Measurements from ENCODE around the gene RDX. TPM values are rescaled to one million over a fixed set of nuclear protein-coding genes. Genes with fewer than 3 reads are reported as not detected.
"Not testable (repeated sequence)": the region's sequence is repeated elsewhere in the genome, so short reads cannot be mapped to it uniquely, and the experiment has no call there.

Gene RDX
- total RNA-seq, 1 experiment from 2014 or later = 107 TPM

DNA sequence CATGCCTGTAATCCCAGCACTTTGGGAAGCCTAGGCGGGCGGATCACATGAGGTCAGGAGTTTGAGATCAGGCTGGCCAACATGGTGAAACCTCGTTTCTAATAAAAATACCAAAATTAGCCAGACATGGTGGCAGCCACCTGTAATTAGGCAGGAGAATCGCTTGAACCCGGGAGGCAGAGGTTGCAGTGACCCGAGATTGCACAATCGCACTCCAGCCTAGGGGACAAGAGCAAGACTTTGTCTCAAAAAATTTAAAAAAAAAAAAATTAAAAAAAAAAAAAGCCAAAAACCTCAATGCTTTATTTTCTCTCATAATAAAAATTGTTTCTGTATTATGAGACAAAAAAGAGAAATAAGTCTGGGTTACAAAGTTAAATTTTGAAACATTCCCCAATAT is 54.2 kb downstream of the RDX start:
- DNase-seq (ENCODE audit: low read depth, low spot score) = no peak
- in situ Hi-C loops (cut with HindIII; ENCODE audit: low pct_unique_long_range_greater_than_20kb, low sequenced_read_pairs) = no loop called here

DNA sequence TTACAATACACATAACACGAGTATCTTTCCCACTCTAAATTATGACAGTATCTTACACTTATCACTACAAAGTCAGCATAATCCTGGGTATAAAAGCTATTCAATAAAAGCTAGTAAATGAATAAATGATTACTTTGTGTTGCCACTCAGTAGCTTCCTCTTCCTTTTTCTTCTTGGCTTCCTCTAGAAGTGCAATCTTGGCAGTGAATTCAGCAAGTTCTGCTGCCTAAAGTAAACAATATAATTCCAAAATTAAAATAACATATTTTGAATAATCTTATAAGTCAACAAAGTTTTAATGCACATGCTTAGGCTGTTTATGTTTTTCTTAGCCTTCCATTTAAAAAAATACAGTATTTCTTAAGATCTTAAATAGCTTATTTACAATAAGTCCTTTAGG is 60.4 kb downstream of the RDX start:
- in situ Hi-C loops (cut with HindIII; ENCODE audit: low pct_unique_long_range_greater_than_20kb, low sequenced_read_pairs) = no loop called here
- DNase-seq (ENCODE audit: low read depth, low spot score) = no peak

DNA sequence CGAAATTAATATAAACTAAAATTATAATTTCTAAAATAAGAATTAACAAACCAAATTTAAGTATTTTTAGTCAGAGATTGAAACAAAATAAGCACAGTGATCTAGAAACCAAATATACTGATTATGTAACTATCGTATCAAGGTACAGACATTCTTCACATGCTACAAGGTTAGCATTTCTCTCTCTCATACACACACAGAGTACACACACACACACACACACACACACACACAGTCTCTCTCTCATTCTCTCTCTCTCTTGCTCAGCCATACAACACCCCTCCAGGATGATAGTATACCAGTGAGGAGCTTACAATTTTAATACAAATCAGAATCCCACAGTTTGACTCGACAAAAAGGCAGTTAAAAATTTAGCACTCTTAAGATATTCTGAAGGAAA is 66.0 kb downstream of the RDX start:
- in situ Hi-C loops (cut with HindIII; ENCODE audit: low pct_unique_long_range_greater_than_20kb, low sequenced_read_pairs) = no loop called here
- no peak for DNase-seq (ENCODE audit: low read depth, low spot score)

DNA sequence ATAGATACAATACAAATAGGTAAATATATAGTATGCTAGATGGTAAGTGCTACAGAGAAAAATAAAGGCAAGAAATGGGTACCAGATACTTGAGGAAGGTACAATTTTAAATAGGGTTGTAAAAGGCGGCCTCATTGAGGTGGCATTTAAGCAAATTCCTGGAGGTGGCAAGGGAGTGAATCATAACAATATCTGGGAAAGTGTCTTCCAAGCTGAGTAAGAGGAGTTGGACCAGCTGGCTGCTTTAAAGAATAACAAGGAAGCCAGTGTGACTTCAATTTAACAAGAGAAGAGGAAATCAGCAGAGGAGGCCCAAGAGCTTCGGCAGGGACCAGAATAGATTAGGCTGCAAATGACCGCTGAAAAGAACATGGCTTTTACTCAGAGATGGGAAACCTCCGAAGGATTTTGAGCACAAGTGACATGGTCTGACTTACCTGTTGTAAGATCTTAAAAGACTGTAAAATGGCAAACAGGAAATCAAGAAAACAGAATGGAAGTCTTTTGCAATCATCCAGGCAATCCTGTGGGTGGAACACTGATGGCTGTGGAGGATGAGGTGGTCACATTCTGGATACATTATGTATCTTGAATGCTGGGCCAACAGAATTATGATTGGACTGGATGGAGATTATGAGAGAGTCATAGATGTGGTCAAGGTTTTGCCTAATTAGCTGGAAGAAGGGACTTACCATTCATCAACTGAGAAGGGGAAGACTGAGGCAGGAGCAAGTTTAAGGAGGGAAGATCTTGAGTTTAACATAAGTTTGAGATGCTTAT is 77.2 kb downstream of the RDX start:
- DNase-seq (ENCODE audit: low read depth, low spot score) = no peak
- in situ Hi-C loops (cut with HindIII; ENCODE audit: low pct_unique_long_range_greater_than_20kb, low sequenced_read_pairs) = no loop called here

DNA sequence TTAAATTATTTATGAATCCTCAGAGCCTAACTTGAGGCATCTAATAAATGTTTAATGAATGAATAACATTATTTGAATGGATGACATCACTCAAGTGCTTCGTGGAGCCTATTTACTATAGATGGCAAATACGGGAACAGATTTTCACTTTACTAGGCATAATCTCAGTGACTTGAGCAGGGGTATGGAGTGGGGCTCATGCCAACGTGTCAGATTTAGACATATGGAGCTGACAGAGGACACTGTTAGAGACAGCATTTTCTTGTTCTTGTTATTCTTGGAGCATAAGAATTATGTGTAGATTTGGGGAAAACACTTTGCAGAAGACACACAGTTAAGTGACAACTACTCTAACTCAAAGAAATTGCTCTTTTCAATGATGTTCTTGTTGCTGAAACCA is 78.5 kb downstream of the RDX start:
- in situ Hi-C loops (cut with HindIII; ENCODE audit: low pct_unique_long_range_greater_than_20kb, low sequenced_read_pairs) = no loop called here
- DNase-seq (ENCODE audit: low read depth, low spot score) = no peak

DNA sequence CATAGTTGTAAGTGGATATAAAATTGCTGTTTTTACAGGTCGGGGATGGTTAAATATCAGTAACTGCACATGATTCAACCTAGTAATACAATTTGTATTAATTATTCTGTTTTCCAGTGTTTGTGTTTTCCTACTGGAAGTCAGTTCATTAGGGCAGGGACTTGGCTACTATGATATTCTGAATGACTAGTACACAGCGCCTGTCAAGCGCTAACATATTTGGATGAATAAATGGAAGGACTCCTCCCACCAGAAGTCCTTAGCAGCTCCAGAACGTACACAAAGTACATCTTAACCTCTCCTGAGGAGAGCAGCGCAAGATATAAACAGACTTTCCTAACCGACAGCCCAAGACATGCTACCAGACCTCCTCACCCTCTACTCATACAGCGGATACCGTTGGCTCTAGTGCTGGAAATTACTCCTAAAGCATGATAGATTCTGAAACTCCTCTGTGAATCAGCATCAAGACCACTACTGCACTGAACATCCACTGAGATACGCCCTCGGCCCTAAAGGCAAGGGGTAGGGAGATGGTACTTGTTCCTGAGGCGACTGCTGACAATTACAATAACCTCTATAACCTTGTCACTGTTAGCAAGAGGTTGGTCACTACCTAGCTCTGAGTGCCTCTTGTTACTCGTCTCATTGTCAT is 79.1 kb downstream of the RDX start:
- in situ Hi-C loops (cut with HindIII; ENCODE audit: low pct_unique_long_range_greater_than_20kb, low sequenced_read_pairs) = no loop called here
- no peak for DNase-seq (ENCODE audit: low read depth, low spot score)

DNA sequence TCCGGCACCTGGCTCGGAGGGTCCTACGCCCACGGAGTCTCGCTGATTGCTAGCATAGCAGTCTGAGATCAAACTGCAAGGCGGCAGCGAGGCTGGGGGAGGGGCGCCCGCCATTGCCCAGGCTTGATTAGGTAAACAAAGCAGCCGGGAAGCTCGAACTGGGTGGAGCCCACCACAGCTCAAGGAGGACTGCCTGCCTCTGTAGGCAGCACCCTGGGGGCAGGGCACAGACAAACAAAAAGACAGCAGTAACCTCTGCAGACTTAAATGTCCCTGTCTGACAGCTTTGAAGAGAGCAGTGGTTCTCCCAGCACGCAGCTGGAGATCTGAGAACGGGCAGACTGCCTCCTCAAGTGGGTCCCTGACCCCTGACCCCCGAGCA is 87.1 kb downstream of the RDX start:
- DNase-seq (ENCODE audit: low read depth, low spot score); in situ Hi-C loops (cut with HindIII; ENCODE audit: low pct_unique_long_range_greater_than_20kb, low sequenced_read_pairs): not testable (repeated sequence)

DNA sequence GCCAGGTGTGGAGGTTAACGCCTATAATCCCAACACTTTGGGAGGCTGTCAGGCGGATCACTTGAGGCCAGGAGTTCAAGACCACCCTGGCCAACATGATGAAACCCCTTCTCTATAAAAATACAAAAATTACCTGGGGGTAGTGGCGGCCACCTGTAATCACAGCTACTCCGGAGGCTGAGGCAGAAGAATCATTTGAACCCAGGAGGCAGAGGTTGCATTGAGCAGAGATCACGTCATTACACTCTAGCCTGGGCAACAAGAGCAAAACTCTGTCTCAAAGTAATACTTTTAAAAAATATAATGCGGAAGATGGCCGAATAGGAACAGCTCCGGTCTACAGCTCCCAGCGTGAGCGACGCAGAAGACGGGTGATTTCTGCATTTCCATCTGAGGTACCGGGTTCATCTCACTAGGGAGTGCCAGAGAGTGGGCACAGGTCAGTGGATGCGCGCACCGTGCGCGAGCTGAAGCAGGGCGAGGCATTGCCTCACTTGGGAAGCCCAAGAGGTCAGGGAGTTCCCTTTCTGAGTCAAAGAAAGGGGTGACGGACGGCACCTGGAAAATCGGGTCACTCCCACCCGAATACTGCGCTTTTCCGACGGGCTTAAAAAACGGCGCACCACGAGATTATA is 87.6 kb downstream of the RDX start:
- DNase-seq (ENCODE audit: low read depth, low spot score); in situ Hi-C loops (cut with HindIII; ENCODE audit: low pct_unique_long_range_greater_than_20kb, low sequenced_read_pairs): not testable (repeated sequence)

DNA sequence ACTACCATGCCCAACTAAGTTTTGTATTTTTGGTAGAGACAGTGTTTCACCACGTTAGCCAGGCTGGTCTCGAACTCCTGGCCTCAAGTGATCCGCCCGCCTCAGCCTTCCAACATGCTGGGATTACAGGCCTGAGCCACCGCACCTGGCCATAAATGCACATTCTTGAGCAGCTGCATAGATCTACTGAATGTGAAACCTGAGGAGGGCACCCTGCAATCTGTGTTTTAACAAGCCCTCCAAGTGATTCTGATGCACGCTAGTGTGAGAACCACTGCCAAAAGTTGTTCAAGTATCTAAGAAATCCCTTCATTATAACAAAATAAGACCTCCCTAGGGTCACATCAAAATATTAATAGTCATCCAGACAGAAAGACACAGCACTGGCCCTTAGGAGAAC is 89.3 kb downstream of the RDX start:
- in situ Hi-C loops (cut with HindIII; ENCODE audit: low pct_unique_long_range_greater_than_20kb, low sequenced_read_pairs) = no loop called here
- DNase-seq (ENCODE audit: low read depth, low spot score) = no peak

DNA sequence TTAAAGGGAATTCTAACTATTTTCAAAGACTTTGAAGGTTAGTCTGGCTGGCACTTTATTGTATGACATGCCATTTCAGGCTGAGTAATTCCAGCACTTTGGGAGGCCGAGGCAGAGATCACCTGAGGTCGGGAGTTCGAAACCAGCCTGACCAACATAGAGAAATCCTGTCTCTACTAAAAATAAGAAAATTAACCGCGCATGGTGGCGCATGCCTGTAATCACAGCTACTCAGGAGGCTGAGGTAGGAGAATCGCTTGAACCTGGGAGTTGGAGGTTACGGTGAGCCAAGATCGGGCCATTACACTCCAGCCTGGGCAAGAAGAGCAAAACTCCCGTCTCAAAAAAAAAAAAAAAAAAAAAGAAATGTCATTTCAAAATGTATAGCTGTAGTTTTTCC is 95.6 kb downstream of the RDX start:
- in situ Hi-C loops (cut with HindIII; ENCODE audit: low pct_unique_long_range_greater_than_20kb, low sequenced_read_pairs) = no loop called here
- DNase-seq (ENCODE audit: low read depth, low spot score) = no peak

DNA sequence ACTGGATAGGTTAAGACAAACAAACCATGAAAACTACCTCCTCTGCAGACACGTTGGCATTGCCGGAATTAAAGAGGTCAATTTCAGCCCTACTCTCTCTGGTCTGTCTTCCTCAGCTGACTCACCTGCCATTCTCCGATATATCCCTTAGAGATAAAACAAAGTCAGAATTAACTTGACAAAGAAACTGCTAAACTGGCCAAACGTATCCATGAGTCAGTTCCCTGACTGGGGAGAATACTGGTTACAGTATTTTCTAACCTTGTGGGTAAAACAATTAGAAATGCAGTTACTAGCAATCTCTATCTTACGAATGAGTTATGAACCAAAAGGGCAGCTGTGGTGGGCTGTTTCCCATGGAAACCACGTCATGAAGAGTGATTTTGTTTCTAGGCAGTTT is 96.2 kb downstream of the RDX start:
- no peak for DNase-seq (ENCODE audit: low read depth, low spot score)
- in situ Hi-C loops (cut with HindIII; ENCODE audit: low pct_unique_long_range_greater_than_20kb, low sequenced_read_pairs) = no loop called here

DNA sequence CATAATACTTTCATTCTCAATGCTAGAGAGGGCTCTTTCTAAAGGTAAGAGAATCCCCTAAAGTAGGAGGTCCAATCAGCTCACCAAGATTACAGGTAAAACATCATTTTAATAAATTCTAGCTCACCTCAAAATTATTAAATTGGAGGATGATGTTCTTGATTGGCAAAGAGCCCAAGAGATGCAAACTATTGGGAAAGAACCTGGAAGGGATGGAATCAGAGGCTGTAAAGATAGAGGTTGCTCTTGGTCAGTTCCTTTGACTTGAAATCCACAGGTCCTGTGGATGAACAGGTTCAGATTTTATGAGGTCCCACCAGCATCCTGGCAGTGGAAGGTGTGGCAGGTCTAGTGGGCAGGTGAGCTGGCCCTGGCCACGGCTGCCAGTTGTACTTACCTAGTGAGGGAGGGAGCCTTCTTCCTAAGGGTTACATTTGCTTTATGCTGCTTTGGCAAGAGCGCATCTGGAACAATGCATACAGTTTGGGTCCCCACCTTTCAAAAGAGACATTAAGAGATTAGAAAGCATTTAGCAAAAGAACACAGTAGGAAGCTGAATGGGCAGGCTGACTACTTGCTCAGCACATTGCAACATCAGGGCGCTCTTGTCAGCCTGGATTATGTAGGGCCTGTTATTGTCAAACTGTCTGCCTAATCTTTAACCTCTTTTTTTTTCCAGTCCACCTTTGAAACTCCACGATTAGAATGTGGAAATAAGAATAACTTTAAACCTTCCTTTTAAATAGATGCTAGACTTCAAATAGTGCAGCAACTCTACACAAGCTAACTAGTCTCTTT is 97.0 kb downstream of the RDX start:
- no peak for DNase-seq (ENCODE audit: low read depth, low spot score)
- in situ Hi-C loops (cut with HindIII; ENCODE audit: low pct_unique_long_range_greater_than_20kb, low sequenced_read_pairs) = no loop called here

DNA sequence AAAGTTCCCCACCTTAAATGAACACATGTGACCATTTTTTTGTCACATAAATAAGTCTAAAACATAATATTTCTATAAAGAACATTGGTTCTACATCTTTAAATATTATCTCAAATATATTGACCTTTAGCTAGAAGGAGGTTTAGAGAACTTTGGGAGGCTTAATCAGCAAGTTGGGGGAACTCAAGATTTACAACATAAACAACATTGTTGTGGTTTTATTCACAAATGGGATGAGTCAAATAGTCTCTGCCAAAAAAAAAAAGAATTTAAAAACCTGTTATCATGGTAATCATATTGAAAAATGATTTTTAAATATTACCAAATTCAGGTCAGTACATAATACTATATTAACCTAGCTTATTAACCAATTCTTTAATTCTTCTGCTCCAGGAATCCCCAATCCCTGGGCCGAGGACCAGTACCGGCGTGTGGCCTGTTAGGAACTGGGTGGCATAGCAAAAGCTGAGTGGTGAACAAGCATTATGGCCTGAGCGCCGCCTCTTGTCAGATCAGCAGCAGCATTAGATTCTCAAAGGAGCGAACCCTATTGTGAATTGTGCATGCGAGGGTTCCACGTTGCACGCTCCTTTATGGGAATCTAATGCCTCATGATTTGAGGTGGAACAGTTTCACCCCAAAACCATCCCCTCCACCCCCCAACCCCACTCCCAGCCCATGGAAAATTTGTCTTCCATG is 98.2 kb downstream of the RDX start:
- in situ Hi-C loops (cut with HindIII; ENCODE audit: low pct_unique_long_range_greater_than_20kb, low sequenced_read_pairs) = no loop called here
- DNase-seq (ENCODE audit: low read depth, low spot score) = no peak

DNA sequence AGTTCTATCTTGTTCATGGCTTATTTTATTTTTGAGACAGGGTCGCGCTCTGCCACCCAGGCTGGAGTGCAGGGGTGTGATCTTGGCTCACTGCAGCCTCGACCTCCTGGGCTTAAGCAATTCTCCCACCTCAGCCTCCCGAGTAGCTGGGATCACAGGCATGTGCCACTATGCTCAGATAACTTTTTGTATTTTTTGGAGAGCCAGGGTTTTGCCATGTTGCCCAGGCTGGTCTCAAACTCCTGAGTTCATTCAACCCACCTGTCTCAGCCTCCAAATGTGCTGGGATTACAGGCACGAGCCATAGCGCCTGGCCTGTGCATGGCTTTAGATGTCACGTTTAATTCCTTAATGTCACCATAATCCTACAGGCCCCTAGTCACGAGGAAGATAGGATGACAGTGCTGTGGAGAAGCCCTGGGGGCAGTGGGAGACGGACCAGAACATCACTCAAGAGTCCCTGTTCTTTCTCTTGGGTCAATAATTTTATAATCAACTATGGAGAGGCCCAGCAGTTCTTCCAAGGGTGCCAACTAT is 99.5 kb downstream of the RDX start:
- DNase-seq (ENCODE audit: low read depth, low spot score) = no peak
- in situ Hi-C loops (cut with HindIII; ENCODE audit: low pct_unique_long_range_greater_than_20kb, low sequenced_read_pairs) = no loop called here

DNA sequence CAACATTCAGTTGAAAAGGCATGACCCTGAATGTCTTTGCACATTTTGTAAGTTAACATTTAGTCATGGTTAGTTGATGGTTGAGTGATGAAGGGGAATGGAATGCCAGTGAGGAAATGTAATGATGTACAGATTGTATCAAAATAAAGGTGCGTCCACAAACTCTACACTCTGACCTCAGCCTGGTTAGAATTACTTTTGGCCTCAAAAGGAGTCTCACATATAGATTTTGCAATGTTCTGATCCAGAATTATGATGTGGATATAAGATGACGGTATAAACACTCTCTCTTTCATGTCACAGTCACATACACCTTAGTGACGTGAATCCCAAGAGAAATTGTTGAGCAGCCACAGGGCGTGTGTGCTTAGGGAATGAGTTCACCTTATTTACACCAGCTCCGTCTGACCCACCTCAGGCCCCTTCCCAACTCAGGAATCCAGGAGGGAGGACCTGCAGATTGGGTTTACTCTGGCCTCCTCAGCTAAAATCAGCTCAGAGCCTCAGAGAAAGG is 100.1 kb downstream of the RDX start:
- no peak for DNase-seq (ENCODE audit: low read depth, low spot score)
- in situ Hi-C loops (cut with HindIII; ENCODE audit: low pct_unique_long_range_greater_than_20kb, low sequenced_read_pairs) = no loop called here

DNA sequence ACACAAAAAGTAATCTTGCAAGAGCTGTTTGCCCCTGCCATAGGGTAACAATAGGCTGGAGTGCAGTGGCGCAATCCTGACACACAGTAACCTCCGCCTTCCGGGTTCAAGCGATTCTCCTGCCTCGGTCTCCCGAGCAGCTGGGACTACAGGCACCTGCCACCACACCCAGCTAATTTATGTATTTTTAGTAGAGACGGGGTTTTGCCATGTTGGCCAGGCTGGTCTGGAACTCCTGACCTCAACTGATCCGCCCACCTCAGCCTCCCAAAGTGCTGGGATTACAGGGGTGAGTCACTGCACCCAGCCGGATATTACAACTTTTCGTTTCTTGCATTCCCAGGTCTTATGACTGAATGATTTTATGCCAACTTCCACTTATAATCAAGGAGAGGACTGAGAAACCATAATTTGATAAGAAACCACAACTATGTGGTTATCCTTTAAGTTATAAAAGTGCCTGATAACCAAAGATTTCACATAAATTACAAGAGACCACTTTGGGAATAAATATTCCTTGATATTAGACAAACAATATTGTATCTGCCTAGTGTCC is 102.1 kb downstream of the RDX start:
- DNase-seq (ENCODE audit: low read depth, low spot score); in situ Hi-C loops (cut with HindIII; ENCODE audit: low pct_unique_long_range_greater_than_20kb, low sequenced_read_pairs): not testable (repeated sequence)
